ENCODE measurements around the gene RCBTB1. TPM values are rescaled to one million over a fixed set of nuclear protein-coding genes. Genes with fewer than 3 reads are reported as not detected.

RCBTB1 gene
- total RNA-seq, 4 donors from 2014 or later, result 13.2 to 29.1 (median 20.1) TPM

DNA sequence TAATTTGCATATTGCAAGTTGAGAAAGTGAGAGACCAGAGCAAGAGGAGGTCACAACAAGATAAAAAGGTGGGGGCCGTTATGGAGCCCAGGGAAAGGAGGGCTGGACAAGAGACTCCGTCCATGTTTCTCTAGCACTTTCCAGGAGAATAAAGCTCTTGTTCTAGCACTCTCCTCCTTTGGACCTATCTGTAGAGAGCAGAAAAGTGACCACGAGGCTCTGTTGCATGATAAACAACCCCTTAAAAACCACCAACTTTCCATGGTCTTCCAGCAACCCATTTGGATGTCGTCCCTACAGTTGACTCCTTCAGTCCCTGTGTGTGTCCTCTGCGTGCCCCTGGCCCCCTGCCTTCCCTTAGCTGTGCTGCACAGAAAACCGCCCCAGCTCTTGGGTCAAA is 38.9 kb upstream of the RCBTB1 start:
- peaks cover 0 to 8% (median 0%) of the 10 kb centered on the region in 3 donors for H3K4me1 ChIP-seq
- TF ChIP-seq POLR2AphosphoS5 (IDR thresholded peaks at IDR 0.05) (no peak), EP300 (IDR thresholded peaks at IDR 0.05) (no peak), POLR2A (IDR thresholded peaks at IDR 0.05) (no peak)
- TF ChIP-seq, protein P1, sequence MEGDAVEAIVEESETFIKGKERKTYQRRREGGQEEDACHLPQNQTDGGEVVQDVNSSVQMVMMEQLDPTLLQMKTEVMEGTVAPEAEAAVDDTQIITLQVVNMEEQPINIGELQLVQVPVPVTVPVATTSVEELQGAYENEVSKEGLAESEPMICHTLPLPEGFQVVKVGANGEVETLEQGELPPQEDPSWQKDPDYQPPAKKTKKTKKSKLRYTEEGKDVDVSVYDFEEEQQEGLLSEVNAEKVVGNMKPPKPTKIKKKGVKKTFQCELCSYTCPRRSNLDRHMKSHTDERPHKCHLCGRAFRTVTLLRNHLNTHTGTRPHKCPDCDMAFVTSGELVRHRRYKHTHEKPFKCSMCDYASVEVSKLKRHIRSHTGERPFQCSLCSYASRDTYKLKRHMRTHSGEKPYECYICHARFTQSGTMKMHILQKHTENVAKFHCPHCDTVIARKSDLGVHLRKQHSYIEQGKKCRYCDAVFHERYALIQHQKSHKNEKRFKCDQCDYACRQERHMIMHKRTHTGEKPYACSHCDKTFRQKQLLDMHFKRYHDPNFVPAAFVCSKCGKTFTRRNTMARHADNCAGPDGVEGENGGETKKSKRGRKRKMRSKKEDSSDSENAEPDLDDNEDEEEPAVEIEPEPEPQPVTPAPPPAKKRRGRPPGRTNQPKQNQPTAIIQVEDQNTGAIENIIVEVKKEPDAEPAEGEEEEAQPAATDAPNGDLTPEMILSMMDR (IDR thresholded peaks at IDR 0.05), result no peak
- no peaks in the 10 kb centered on the region for H3K9me3 ChIP-seq
- H3K27me3 ChIP-seq, result no peaks in the 10 kb centered on the region
- no peak overlapping the region for H3K4me3 ChIP-seq
- H3K27ac ChIP-seq, result no peak overlapping the region
- 69 to 96% methylated on average over 2 of the region's 6 CpGs for WGBS, 2 donors (ENCODE audit: low coverage in 1 of 2)
- ATAC-seq, result no peak
- H3K36me3 ChIP-seq, result no peaks in the 10 kb centered on the region

- 32 to 53% methylated on average over 10 to 11 of the region's 11 CpGs for WGBS, 2 donors (ENCODE audit: low coverage in 1 of 2)
- no peak for ATAC-seq
- no peaks in the 10 kb centered on the region for H3K9me3 ChIP-seq
- H3K4me1 ChIP-seq, result no peaks in the 10 kb centered on the region
- H3K4me3 ChIP-seq, result no peak overlapping the region
- no peaks in the 10 kb centered on the region for H3K27me3 ChIP-seq
- no peak overlapping the region for H3K27ac ChIP-seq
- H3K36me3 ChIP-seq, result no peaks in the 10 kb centered on the region
- no peak for TF ChIP-seq POLR2A (IDR thresholded peaks at IDR 0.05)
- no peak for TF ChIP-seq POLR2AphosphoS5 (IDR thresholded peaks at IDR 0.05)
- no peak for TF ChIP-seq EP300 (IDR thresholded peaks at IDR 0.05)
- TF ChIP-seq, protein P1 (IDR thresholded peaks at IDR 0.05), result no peak
Measured at GRCh38 chr13:49622174-49622946, 37.0 kb upstream of the RCBTB1 start.

- 47 to 69% methylated on average over 10 to 17 of the region's 22 CpGs for WGBS, 2 donors (ENCODE audit: low coverage in 1 of 2)
Measured at GRCh38 chr13:49620170-49620621, 34.8 kb upstream of the RCBTB1 start.

GRCh38 chr13:49616676-49617065 is 31.3 kb upstream of the RCBTB1 start:
- ATAC-seq, result no peak
- H3K27ac ChIP-seq, result peak overlapping the region in 1 of 4 donors; percentile 24
- WGBS, 2 donors (ENCODE audit: low coverage in 1 of 2), result 88 to 100% methylated on average over 1 to 3 of the region's 3 CpGs

More at GRCh38 chr13:49620170-49620621, 34.8 kb upstream of the RCBTB1 start:
- Histone ChIP-seq H3K9me3 (no peaks in the 10 kb centered on the region), H3K4me3 (peak overlapping the region in 1 of 2 donors; percentile 6), H3K4me1 (peaks cover 0 to 8% (median 0%) of the 10 kb centered on the region in 3 donors), H3K27me3 (no peaks in the 10 kb centered on the region), H3K27ac (no peak overlapping the region), H3K36me3 (no peaks in the 10 kb centered on the region)
- no peak for TF ChIP-seq POLR2AphosphoS5 (IDR thresholded peaks at IDR 0.05)
- TF ChIP-seq POLR2A (IDR thresholded peaks at IDR 0.05), result no peak
- no peak for TF ChIP-seq EP300 (IDR thresholded peaks at IDR 0.05)
- TF ChIP-seq, protein P1 (IDR thresholded peaks at IDR 0.05), result no peak
- ATAC-seq, result no peak

More at GRCh38 chr13:49616676-49617065, 31.3 kb upstream of the RCBTB1 start:
- Histone ChIP-seq H3K4me1 (peaks cover 0 to 8% (median 0%) of the 10 kb centered on the region in 3 donors), H3K27me3 (no peaks in the 10 kb centered on the region), H3K4me3 (no peak overlapping the region), H3K36me3 (no peaks in the 10 kb centered on the region), H3K9me3 (peaks cover 0 to 8% (median 0%) of the 10 kb centered on the region in 3 donors)
- TF ChIP-seq, protein P1 (IDR thresholded peaks at IDR 0.05), result no peak
- TF ChIP-seq POLR2AphosphoS5 (IDR thresholded peaks at IDR 0.05) (no peak), EP300 (IDR thresholded peaks at IDR 0.05) (no peak), POLR2A (IDR thresholded peaks at IDR 0.05) (no peak)

Measured in gastroesophageal sphincter (tissue), 4 donors.